ENCODE measurements around the gene FEN1.

The FEN1 gene

GRCh38 chr11:61793083-61793828 is 545 bp downstream of the FEN1 start:
- peaks cover 58% of the 10 kb centered on the region for H3K4me1 Mint-ChIP-seq (ENCODE audit: low read depth)
- peaks cover 91% of the 10 kb centered on the region for H3K36me3 Mint-ChIP-seq (ENCODE audit: low read depth)
- peak overlapping the region; percentile 100 for H3K27ac Mint-ChIP-seq
- DNase-seq: peak; percentile 58
- H3K27me3 Mint-ChIP-seq: no peaks in the 10 kb centered on the region
- no peaks in the 10 kb centered on the region for H3K9me3 Mint-ChIP-seq
- peak overlapping the region; percentile 92 for H3K4me3 Mint-ChIP-seq

GRCh38 chr11:61793829-61794204 is 1.1 kb downstream of the FEN1 start:
- Mint-ChIP-seq H3K27me3 (no peaks in the 10 kb centered on the region), H3K4me1 (ENCODE audit: low read depth) (peaks cover 55% of the 10 kb centered on the region), H3K9me3 (no peaks in the 10 kb centered on the region), H3K36me3 (ENCODE audit: low read depth) (peaks cover 91% of the 10 kb centered on the region), H3K4me3 (peak overlapping the region; percentile 92), H3K27ac (peak overlapping the region; percentile 100)
- no peak for DNase-seq

- H3K36me3 Mint-ChIP-seq (ENCODE audit: low read depth): peaks cover 90% of the 10 kb centered on the region
- no peak for DNase-seq
- H3K27me3 Mint-ChIP-seq: no peaks in the 10 kb centered on the region
- H3K4me1 Mint-ChIP-seq (ENCODE audit: low read depth): peaks cover 54% of the 10 kb centered on the region
- H3K9me3 Mint-ChIP-seq: no peaks in the 10 kb centered on the region
- H3K4me3 Mint-ChIP-seq: peak overlapping the region; percentile 92
- H3K27ac Mint-ChIP-seq: no peak overlapping the region
Measured at GRCh38 chr11:61794579-61794978, 1.9 kb downstream of the FEN1 start.

GRCh38 chr11:61795459-61795858 is 2.7 kb downstream of the FEN1 start:
- no peak for DNase-seq
- Mint-ChIP-seq H3K36me3 (ENCODE audit: low read depth) (peaks cover 89% of the 10 kb centered on the region), H3K4me3 (peak overlapping the region; percentile 92), H3K9me3 (no peaks in the 10 kb centered on the region), H3K27ac (no peak overlapping the region), H3K27me3 (no peaks in the 10 kb centered on the region), H3K4me1 (ENCODE audit: low read depth) (peaks cover 45% of the 10 kb centered on the region)

- peaks cover 42% of the 10 kb centered on the region for H3K4me1 Mint-ChIP-seq (ENCODE audit: low read depth)
- H3K9me3 Mint-ChIP-seq: no peaks in the 10 kb centered on the region
- no peak overlapping the region for H3K27ac Mint-ChIP-seq
- H3K36me3 Mint-ChIP-seq (ENCODE audit: low read depth): peaks cover 87% of the 10 kb centered on the region
- no peaks in the 10 kb centered on the region for H3K27me3 Mint-ChIP-seq
- DNase-seq: no peak
- H3K4me3 Mint-ChIP-seq: no peak overlapping the region
Measured at GRCh38 chr11:61795876-61796526, 3.3 kb downstream of the FEN1 start.

GRCh38 chr11:61797263-61797944 is 4.7 kb downstream of the FEN1 start:
- no peaks in the 10 kb centered on the region for H3K27me3 Mint-ChIP-seq
- peak; percentile 54 for DNase-seq
- H3K4me3 Mint-ChIP-seq: no peak overlapping the region
- H3K4me1 Mint-ChIP-seq (ENCODE audit: low read depth): peaks cover 36% of the 10 kb centered on the region
- peaks cover 89% of the 10 kb centered on the region for H3K36me3 Mint-ChIP-seq (ENCODE audit: low read depth)
- no peaks in the 10 kb centered on the region for H3K9me3 Mint-ChIP-seq
- H3K27ac Mint-ChIP-seq: no peak overlapping the region

GRCh38 chr11:61799665-61800284 is 7.1 kb downstream of the FEN1 start:
- Mint-ChIP-seq H3K36me3 (ENCODE audit: low read depth) (peaks cover 85% of the 10 kb centered on the region), H3K4me1 (ENCODE audit: low read depth) (peaks cover 29% of the 10 kb centered on the region), H3K9me3 (no peaks in the 10 kb centered on the region), H3K27ac (no peak overlapping the region), H3K27me3 (no peaks in the 10 kb centered on the region), H3K4me3 (no peak overlapping the region)
- no peak for DNase-seq

GRCh38 chr11:61800331-61801281 is 7.9 kb downstream of the FEN1 start:
- no peaks in the 10 kb centered on the region for H3K9me3 Mint-ChIP-seq
- H3K36me3 Mint-ChIP-seq (ENCODE audit: low read depth): peaks cover 82% of the 10 kb centered on the region
- peaks cover 21% of the 10 kb centered on the region for H3K4me1 Mint-ChIP-seq (ENCODE audit: low read depth)
- no peak overlapping the region for H3K27ac Mint-ChIP-seq
- DNase-seq: no peak
- H3K27me3 Mint-ChIP-seq: no peaks in the 10 kb centered on the region
- H3K4me3 Mint-ChIP-seq: no peak overlapping the region

- no peak overlapping the region for H3K4me3 Mint-ChIP-seq
- H3K27ac Mint-ChIP-seq: no peak overlapping the region
- DNase-seq: no peak
- peaks cover 72% of the 10 kb centered on the region for H3K36me3 Mint-ChIP-seq (ENCODE audit: low read depth)
- H3K9me3 Mint-ChIP-seq: no peaks in the 10 kb centered on the region
- no peaks in the 10 kb centered on the region for H3K27me3 Mint-ChIP-seq
- peaks cover 5% of the 10 kb centered on the region for H3K4me1 Mint-ChIP-seq (ENCODE audit: low read depth)
Measured at GRCh38 chr11:61802605-61803004, 9.9 kb downstream of the FEN1 start.

GRCh38 chr11:61803889-61804647 is 11.4 kb downstream of the FEN1 start:
- peaks cover 66% of the 10 kb centered on the region for H3K36me3 Mint-ChIP-seq (ENCODE audit: low read depth)
- H3K27ac Mint-ChIP-seq: no peak overlapping the region
- H3K27me3 Mint-ChIP-seq: no peaks in the 10 kb centered on the region
- peaks cover 3% of the 10 kb centered on the region for H3K4me1 Mint-ChIP-seq (ENCODE audit: low read depth)
- H3K4me3 Mint-ChIP-seq: no peak overlapping the region
- DNase-seq: no peak
- H3K9me3 Mint-ChIP-seq: no peaks in the 10 kb centered on the region

- Mint-ChIP-seq H3K27me3 (no peaks in the 10 kb centered on the region), H3K27ac (no peak overlapping the region), H3K9me3 (no peaks in the 10 kb centered on the region), H3K4me1 (ENCODE audit: low read depth) (no peaks in the 10 kb centered on the region), H3K36me3 (ENCODE audit: low read depth) (peaks cover 62% of the 10 kb centered on the region), H3K4me3 (no peak overlapping the region)
- no peak for DNase-seq
Measured at GRCh38 chr11:61805146-61805545, 12.4 kb downstream of the FEN1 start.

GRCh38 chr11:61806785-61807184 is 14.1 kb downstream of the FEN1 start:
- peaks cover 55% of the 10 kb centered on the region for H3K36me3 Mint-ChIP-seq (ENCODE audit: low read depth)
- no peak for DNase-seq
- H3K27ac Mint-ChIP-seq: no peak overlapping the region
- H3K4me3 Mint-ChIP-seq: no peak overlapping the region
- no peaks in the 10 kb centered on the region for H3K4me1 Mint-ChIP-seq (ENCODE audit: low read depth)
- H3K9me3 Mint-ChIP-seq: no peaks in the 10 kb centered on the region
- H3K27me3 Mint-ChIP-seq: no peaks in the 10 kb centered on the region

GRCh38 chr11:61810671-61811175 is 18.0 kb downstream of the FEN1 start:
- peaks cover 17% of the 10 kb centered on the region for H3K27me3 Mint-ChIP-seq
- no peaks in the 10 kb centered on the region for H3K9me3 Mint-ChIP-seq
- H3K27ac Mint-ChIP-seq: no peak overlapping the region
- no peak for DNase-seq
- peaks cover 9% of the 10 kb centered on the region for H3K4me1 Mint-ChIP-seq (ENCODE audit: low read depth)
- no peak overlapping the region for H3K4me3 Mint-ChIP-seq
- H3K36me3 Mint-ChIP-seq (ENCODE audit: low read depth): peaks cover 38% of the 10 kb centered on the region
